IMR-90 (cell line): ENCODE data around the gene USP40. TPM values are rescaled to one million over a fixed set of nuclear protein-coding genes. Genes with fewer than 3 reads are reported as not detected.

Source experiments
- ATAC-seq: fragments of 200-7000 bp; cut with Tn5 transposase; 2 replicates; pipeline ENCODE4 v1.9.1; 2020; ENCODE audit warnings: low read depth, mild to moderate bottlenecking, moderate library complexity
- BruUV-seq: library from RNA; stranded (reverse); fragments of 400-500 nt; replicated peaks from 2 replicates; lab custom pipeline; 2021; lab: Mats Ljungman, UMichigan
- CTCF ChIA-PET: fragments of 300-600 bp; formaldehyde crosslinking; extraction: SDS; loops from one replicate; lab custom pipeline; 2021; ENCODE audit warnings: antibody characterized with exemption; lab: Yijun Ruan, JAX
- POLR2A ChIA-PET: fragments of 300-600 bp; sonication (Branson Sonifier 250); formaldehyde crosslinking; loops from one replicate; lab custom pipeline; 2022; ENCODE audit warnings: antibody characterized with exemption; ENCODE audit not compliant: unreplicated experiment; lab: Charles Lee
- DNase-seq: peaks from one replicate; pipeline ENCODE4 v3.0.0; 2013
- H2AFZ ChIP-seq: replicated peaks from 2 replicates; pipeline ENCODE3; 2013; ENCODE audit warnings: low read length, mild to moderate bottlenecking; ENCODE audit not compliant: poor library complexity
- H2AK5ac ChIP-seq: 2 replicates; pipeline ENCODE4 v1.6.1; 2013; ENCODE audit warnings: low read depth, low read length, inconsistent platforms
- H2AK9ac ChIP-seq: replicated peaks from 2 replicates; pipeline ENCODE3; 2013; ENCODE audit warnings: mild to moderate bottlenecking, low read depth, low read length, moderate library complexity; ENCODE audit not compliant: poor library complexity
- H2BK120ac ChIP-seq: 2 replicates; pipeline ENCODE4 v1.6.1; 2013; ENCODE audit warnings: low read depth, low read length, inconsistent platforms
- H2BK15ac ChIP-seq: 3 replicates; pipeline ENCODE4 v1.6.1; 2013; ENCODE audit warnings: low read depth, low read length, inconsistent platforms
- H2BK20ac ChIP-seq: 2 replicates; pipeline ENCODE4 v1.6.1; 2013; ENCODE audit warnings: low read depth, mild to moderate bottlenecking, inconsistent platforms, low read length, moderate library complexity
- H2BK5ac ChIP-seq: 2 replicates; pipeline ENCODE4 v1.6.1; 2013; ENCODE audit warnings: mild to moderate bottlenecking, low read depth, low read length, inconsistent platforms; ENCODE audit not compliant: poor library complexity, severe bottlenecking
- H3K14ac ChIP-seq: replicated peaks from 2 replicates; pipeline ENCODE4 v1.6.1; 2013; ENCODE audit warnings: low read depth, low read length, inconsistent platforms
- H3K18ac ChIP-seq: 2 replicates; pipeline ENCODE4 v1.6.1; 2013; ENCODE audit warnings: low read depth, low read length, control low read depth
- H3K23ac ChIP-seq: 2 replicates; pipeline ENCODE4 v1.6.1; 2013; ENCODE audit warnings: low read depth, low read length, inconsistent platforms
- H3K27ac ChIP-seq: 2 replicates; pipeline ENCODE4 v1.5.1; 2013; ENCODE audit warnings: mild to moderate bottlenecking, control low read depth, low read length; ENCODE audit not compliant: insufficient read depth
- H3K27me3 ChIP-seq: 2 replicates; pipeline ENCODE4 v1.6.1; 2013; ENCODE audit warnings: low read length; ENCODE audit not compliant: control insufficient read depth, insufficient read depth
- H3K36me3 ChIP-seq: 2 replicates; pipeline ENCODE4 v1.6.1; 2013; ENCODE audit warnings: low read length, mixed read lengths; ENCODE audit not compliant: control insufficient read depth, insufficient read depth
- H3K4ac ChIP-seq: 2 replicates; pipeline ENCODE4 v1.6.1; 2013; ENCODE audit warnings: low read depth, low read length, inconsistent platforms
- H3K4me1 ChIP-seq: 2 replicates; pipeline ENCODE4 v1.6.1; 2013; ENCODE audit warnings: low read length, mixed read lengths; ENCODE audit not compliant: control insufficient read depth, insufficient read depth
- H3K4me2 ChIP-seq: 2 replicates; pipeline ENCODE4 v1.6.1; 2013; ENCODE audit warnings: low read depth, mild to moderate bottlenecking, control low read depth, low read length, moderate library complexity
- H3K4me3 ChIP-seq: 2 replicates; pipeline ENCODE4 v1.5.1; 2013; ENCODE audit warnings: low read depth, mild to moderate bottlenecking, control low read depth, low read length, moderate library complexity; ENCODE audit not compliant: insufficient read depth
- H3K56ac ChIP-seq: 2 replicates; pipeline ENCODE4 v1.6.1; 2013; ENCODE audit warnings: low read length, inconsistent platforms; ENCODE audit not compliant: insufficient read depth; ENCODE audit errors: extremely low read depth
- H3K79me1 ChIP-seq, 2 experiments: 2 replicates each; pipeline ENCODE4 v1.6.1; 2013; ENCODE audit warnings: low read length in 2 of 2, inconsistent platforms in 1 of 2, low read depth in 1 of 2
- H3K9ac ChIP-seq: 2 replicates; pipeline ENCODE4 v1.6.1; 2013; ENCODE audit warnings: low read depth, low read length, control low read depth
- H3K9me1 ChIP-seq: 2 replicates; pipeline ENCODE4 v1.6.1; 2013; ENCODE audit warnings: low read length, inconsistent platforms; ENCODE audit not compliant: insufficient read depth
- H3K9me3 ChIP-seq: 2 replicates; pipeline ENCODE4 v1.6.1; 2013; ENCODE audit warnings: low read length; ENCODE audit not compliant: control insufficient read depth, insufficient read depth
- H4K20me1 ChIP-seq: 2 replicates; pipeline ENCODE4 v1.6.1; 2013; ENCODE audit warnings: low read length, inconsistent platforms; ENCODE audit not compliant: insufficient read depth
- H4K5ac ChIP-seq: 2 replicates; pipeline ENCODE4 v1.6.1; 2013; ENCODE audit warnings: mild to moderate bottlenecking, low read depth, low read length, control low read depth
- H4K8ac ChIP-seq, 2 experiments: 2 replicates each; pipeline ENCODE4 v1.6.1; 2013; ENCODE audit warnings: low read depth in 2 of 2, low read length in 2 of 2, control low read depth in 1 of 2, inconsistent platforms in 1 of 2
- H4K91ac ChIP-seq: 2 replicates; pipeline ENCODE4 v1.6.1; 2013; ENCODE audit warnings: low read depth, low read length, inconsistent platforms; ENCODE audit not compliant: insufficient read depth
- BHLHE40 ChIP-seq: fragments of 150-350 bp; IDR thresholded peaks from 2 replicates; pipeline ENCODE4 v1.6.1; 2016; ENCODE audit warnings: mild to moderate bottlenecking, low read depth, low read length
- CTCF ChIP-seq: conservative IDR thresholded peaks from 2 replicates; pipeline ENCODE4 v1.5.1; 2012; ENCODE audit warnings: mild to moderate bottlenecking, low read depth, low read length, improper control_type of control experiment
- MAFK ChIP-seq: IDR thresholded peaks from 2 replicates; pipeline ENCODE4 v1.6.1; 2012; ENCODE audit warnings: low read depth, low read length, improper control_type of control experiment
- NFE2L2 ChIP-seq: fragments of 150-350 bp; IDR thresholded peaks from 2 replicates; pipeline ENCODE4 v1.6.1; 2016; ENCODE audit warnings: low read depth, mild to moderate bottlenecking, low read length
- POLR2A ChIP-seq: IDR thresholded peaks from 2 replicates; pipeline ENCODE4 v1.6.1; 2012; ENCODE audit warnings: mild to moderate bottlenecking, low read depth, low read length
- RAD21 ChIP-seq: IDR thresholded peaks from 2 replicates; pipeline ENCODE4 v1.6.1; 2012; ENCODE audit warnings: low read length, improper control_type of control experiment
- RCOR1 ChIP-seq: IDR thresholded peaks from 2 replicates; pipeline ENCODE4 v1.6.1; 2012; ENCODE audit warnings: mild to moderate bottlenecking, low read length, improper control_type of control experiment; ENCODE audit not compliant: insufficient replicate concordance
- USF2 ChIP-seq: fragments of 150-350 bp; IDR thresholded peaks from 2 replicates; pipeline ENCODE4 v1.6.1; 2017; ENCODE audit warnings: mild to moderate bottlenecking, antibody characterized with exemption, low read length, low read depth
- WGBS, 2 experiments: methylation state at CpG; one replicate each; pipeline versions ENCODE4 v1.1.5 to v1.1.7; 2013; ENCODE audit warnings: missing lambda C conversion rate in 2 of 2; ENCODE audit not compliant: insufficient read length in 1 of 2; ENCODE audit errors: extremely low coverage in 2 of 2; 5-methylcytosine and 5-hydroxymethylcytosine counted together
- dilution Hi-C: fragments of 300-500 bp; cut with HindIII; formaldehyde crosslinking; loops from one replicate; pipeline ENCODE4 v1.14.3; 2018; ENCODE audit warnings: low sequenced_read_pairs; ENCODE audit not compliant: unreplicated experiment
- in situ Hi-C: fragments of 300-500 bp; cut with MboI; formaldehyde crosslinking; loops from 3 replicates; pipeline ENCODE4 v1.14.3; 2019; ENCODE audit warnings: low sequenced_read_pairs, inconsistent platforms, mixed read lengths
- intact Hi-C: fragments of 100-400 bp; cut with micrococcal nuclease; formaldehyde crosslinking; loops from 2 replicates; pipeline ENCODE4 v1.10.0; 2022
- polyA plus RNA-seq, 3 experiments: library from polyadenylated mRNA; depleted of rRNA; stranded (reverse); fragments of >200 nt; gene quantifications; 2 replicates each; pipeline ENCODE4 v1.2.3, GENCODE V29; 2012; ENCODE audit warnings: low replicate concordance in 1 of 3
- total RNA-seq: library from RNA; depleted of rRNA; stranded (reverse); fragments of >200 nt; gene quantifications from 2 replicates; pipeline ENCODE4 v1.2.3, GENCODE V29; 2012
- TF ChIP-seq, protein P1 (sequence below): fragments of 150-350 bp; IDR thresholded peaks from 2 replicates; pipeline ENCODE4 v1.6.1; 2016; ENCODE audit warnings: low read depth, mild to moderate bottlenecking, low read length, moderate library complexity, borderline replicate concordance

USP40 gene
- total and polyA plus RNA-seq, 2 of the 4 experiments (the other 2 are of a cell fraction): 30.1 to 30.8 TPM

DNA sequence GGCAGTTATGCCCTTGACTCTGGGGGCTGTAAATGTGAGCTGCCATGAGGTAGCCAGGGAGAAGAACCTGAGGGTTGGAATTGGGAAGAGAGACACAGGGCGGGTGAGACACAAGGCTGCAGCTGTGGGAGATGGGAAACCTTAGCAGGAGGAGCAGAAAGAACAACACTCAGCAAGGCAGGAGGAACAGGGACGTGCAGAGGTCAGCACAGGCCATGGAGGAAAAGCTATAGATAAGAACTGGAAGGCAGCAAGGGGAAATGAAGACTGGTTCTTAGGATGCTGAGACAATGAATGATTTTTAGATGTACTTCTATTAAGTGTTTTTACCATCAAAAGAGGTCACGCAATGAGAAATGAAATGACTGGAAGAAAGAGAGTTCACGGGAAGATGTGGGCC, 80.2 kb downstream of the USP40 start (continued):
- TF ChIP-seq, protein P1, sequence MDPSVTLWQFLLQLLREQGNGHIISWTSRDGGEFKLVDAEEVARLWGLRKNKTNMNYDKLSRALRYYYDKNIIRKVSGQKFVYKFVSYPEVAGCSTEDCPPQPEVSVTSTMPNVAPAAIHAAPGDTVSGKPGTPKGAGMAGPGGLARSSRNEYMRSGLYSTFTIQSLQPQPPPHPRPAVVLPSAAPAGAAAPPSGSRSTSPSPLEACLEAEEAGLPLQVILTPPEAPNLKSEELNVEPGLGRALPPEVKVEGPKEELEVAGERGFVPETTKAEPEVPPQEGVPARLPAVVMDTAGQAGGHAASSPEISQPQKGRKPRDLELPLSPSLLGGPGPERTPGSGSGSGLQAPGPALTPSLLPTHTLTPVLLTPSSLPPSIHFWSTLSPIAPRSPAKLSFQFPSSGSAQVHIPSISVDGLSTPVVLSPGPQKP: no peak
- TF ChIP-seq POLR2A (no peak), BHLHE40 (no peak), RCOR1 (no peak)

DNA sequence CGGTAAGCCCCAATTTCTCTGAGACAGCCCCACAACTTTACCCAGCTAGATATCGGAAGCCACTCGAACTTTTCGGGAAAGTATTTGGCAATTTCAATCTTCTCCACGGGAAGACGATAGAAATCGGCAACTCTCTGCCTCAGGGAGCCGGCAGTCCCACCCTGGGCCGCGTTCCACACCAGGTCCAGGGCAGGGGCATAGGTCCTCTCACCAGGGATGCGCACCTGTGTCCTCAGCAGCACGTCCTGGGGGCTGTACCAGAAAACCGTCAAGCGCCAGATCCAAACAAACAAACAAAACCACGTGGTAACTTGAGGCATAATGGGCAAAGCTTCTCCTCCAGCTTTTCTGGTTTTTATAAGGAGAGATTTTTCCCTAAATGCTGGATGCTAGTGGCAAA, 80.9 kb downstream of the USP40 start:
- H2BK120ac ChIP-seq: peak overlapping the region; percentile 93
- peak overlapping the region; percentile 10 for H2BK5ac ChIP-seq
- no peak overlapping the region; a peak in 1 of 4 replicates for H4K8ac ChIP-seq
- no peak overlapping the region for H3K56ac ChIP-seq
- peak overlapping the region; percentile 91 for H4K91ac ChIP-seq
- peaks cover 0 to 4% of the 10 kb centered on the region in 2 experiments; a peak in 1 of 4 replicates for H3K79me1 ChIP-seq
- peaks cover 17% of the 10 kb centered on the region for H3K36me3 ChIP-seq
- H2AFZ ChIP-seq: no peak overlapping the region
- in situ Hi-C loops (no loop called here), intact Hi-C loops (no loop called here), dilution Hi-C loops (no loop called here)
- no peak overlapping the region for H3K9ac ChIP-seq
- peaks cover 18% of the 10 kb centered on the region for H3K9me1 ChIP-seq
- WGBS, 2 experiments: 95% methylated on average over 3 of the region's 15 CpGs; no CpG with 5 or more reads in 1 of the 2 experiments
- H4K20me1 ChIP-seq: no peaks in the 10 kb centered on the region; the same call in 1 of the 2 replicates
- no peak overlapping the region for H4K5ac ChIP-seq
- no TSS peak for BruUV-seq
- H2AK9ac ChIP-seq: no peak overlapping the region
- H3K27me3 ChIP-seq: no peaks in the 10 kb centered on the region
- no peak overlapping the region for H3K4me2 ChIP-seq
- peak overlapping the region; percentile 88 for H2AK5ac ChIP-seq
- H3K9me3 ChIP-seq: no peaks in the 10 kb centered on the region
- H3K4me1 ChIP-seq: peaks cover 20% of the 10 kb centered on the region
- H3K4me3 ChIP-seq: no peak overlapping the region
- no peak overlapping the region for H3K18ac ChIP-seq
- TF ChIP-seq CTCF (no peak), MAFK (no peak), BHLHE40 (no peak), RAD21 (no peak), NFE2L2 (no peak), RCOR1 (no peak), USF2 (no peak)
- TF ChIP-seq, protein P1: no peak
- POLR2A ChIA-PET: no interaction called here
- H2BK20ac ChIP-seq: peak overlapping the region; percentile 88
- H3K14ac ChIP-seq: no peak overlapping the region
- H3K4ac ChIP-seq: peak overlapping the region; percentile 93
- H3K27ac ChIP-seq: no peak overlapping the region
- peak overlapping the region; percentile 76; the same call in 1 of the 3 replicates for H2BK15ac ChIP-seq
- DNase-seq (no peak), ATAC-seq (no peak)
- CTCF ChIA-PET: interaction anchor here (0.6 kb wide), 1 partner anchor 39 kb away, joined by 3 read pairs; no protein-coding TSS in a partner anchor
- no peak overlapping the region for H3K23ac ChIP-seq
